ENCODE results near the gene IMMP2L.
"Not testable (repeated sequence)": the region's sequence is repeated elsewhere in the genome, so short reads cannot be mapped to it uniquely, and the experiment has no call there.

The IMMP2L gene

DNA sequence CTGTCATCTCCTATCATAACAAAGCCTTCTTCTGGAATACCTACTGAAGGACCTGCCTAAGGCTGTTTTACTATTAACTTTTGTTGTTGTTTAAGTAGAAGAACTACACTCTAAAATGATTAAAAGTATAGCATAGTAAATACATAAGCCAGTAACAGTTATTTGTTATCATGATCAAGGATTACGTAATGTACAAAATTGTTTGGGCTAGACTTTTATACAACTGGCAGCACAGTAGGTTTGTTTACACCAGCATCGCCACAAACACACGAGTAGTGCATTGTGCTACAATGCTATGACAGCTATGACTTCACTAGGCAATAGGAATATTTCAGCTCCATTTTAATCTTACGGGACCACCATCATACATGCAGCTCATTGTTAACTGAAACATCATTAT lies 302.3 kb downstream of the IMMP2L start:
- no peak for DNase-seq

DNA sequence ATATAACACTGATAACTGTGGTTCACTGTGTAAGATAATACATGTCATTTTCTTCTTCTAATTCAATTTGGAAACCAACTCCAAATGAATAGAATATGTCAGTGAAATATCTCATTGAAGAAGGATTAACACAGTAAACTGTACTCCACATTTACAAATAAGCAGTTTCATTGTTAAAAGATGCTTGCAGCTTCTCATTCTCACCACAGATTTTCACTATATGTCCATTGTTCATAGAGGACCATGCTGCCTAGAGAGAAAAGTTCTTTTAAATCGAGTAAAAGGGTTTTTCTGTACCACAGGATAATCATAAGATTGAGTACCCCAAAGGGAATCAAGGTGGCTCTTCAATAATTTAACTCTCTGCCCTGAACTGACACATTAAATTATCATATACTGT lies 305.9 kb downstream of the IMMP2L start:
- no peak for DNase-seq

DNA sequence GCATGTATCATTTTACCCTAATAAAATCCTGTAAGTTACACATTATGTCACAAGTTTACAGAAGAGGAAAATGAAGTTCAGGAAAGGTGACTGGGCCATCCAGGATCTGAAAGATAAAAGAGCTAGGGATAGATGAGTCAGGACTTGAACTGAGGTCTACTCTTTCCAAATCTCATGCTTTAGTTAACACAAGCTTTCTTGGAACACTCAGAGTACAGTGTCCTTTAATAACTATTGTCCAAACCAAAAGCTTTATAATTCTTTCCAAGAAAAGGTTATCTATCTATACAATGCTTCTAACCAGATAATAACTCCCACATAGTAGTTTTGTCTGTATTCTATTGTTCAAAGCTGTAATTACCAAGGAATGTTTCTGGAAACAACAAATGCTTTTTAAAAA lies 306.7 kb downstream of the IMMP2L start:
- no peak for DNase-seq

DNA sequence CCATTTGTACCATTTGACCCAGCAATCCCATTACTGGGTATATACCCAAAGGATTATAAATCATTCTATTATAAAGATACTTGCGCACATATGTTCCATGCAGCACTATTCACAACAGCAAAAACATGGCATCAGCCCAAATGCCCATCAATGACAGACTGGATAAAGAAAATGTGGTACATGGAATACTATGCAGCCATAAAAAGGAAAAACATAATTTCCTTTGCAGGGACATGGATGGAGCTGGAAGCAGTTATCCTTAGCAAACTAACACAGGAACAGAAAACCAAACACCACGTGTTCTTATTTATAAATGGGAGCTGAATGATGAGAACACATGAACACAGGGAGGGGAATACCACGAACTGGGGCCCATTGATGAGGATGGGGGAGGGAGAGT lies 310.9 kb downstream of the IMMP2L start:
- not testable (repeated sequence) for DNase-seq

DNA sequence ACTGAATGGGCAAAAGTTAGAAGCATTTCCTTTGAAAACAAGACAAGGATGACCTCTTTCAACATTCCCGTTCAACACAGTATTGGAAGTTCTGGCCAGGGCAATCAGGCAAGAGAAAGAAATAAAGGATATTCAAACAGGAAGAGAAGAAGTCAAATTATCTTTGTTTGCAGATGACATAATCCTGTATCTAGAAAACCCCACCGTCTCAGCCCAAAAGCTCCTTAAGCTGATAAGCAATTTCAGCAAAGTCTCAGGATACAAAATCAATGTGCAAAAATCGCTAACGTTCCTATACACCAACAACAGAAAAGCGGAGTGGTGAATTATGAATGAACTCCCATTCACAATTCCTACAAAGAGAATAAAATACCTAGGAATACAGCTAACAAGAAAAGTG lies 312.5 kb downstream of the IMMP2L start:
- not testable (repeated sequence) for DNase-seq

DNA sequence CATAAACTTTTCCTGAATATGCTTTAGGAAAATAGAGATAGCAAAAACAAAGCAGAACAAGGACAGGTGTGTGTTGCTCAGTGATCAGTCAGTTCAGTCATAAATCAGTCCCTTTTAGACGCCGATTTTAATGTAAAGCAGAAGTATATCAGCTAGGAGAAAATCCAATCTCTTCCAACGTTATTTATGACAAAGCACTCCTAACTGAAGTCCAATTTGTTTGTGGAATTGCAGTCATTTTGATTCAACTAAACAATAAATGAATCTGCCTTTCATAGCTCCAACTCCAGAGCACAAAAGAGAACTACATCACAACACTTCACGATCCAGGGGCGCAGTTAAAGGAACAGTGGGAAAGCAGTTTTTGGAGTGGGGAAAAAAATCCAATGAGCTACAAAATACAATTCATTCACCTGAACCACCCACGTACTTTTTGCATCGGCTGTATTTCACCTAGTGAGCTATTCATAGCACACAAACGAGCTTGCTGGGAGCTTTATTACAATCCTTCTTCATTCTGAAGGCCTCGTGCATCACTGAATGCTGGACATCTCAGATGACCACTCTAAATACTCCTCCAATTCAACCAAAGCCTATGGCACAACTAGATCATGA lies 320.0 kb downstream of the IMMP2L start:
- no peak for DNase-seq

DNA sequence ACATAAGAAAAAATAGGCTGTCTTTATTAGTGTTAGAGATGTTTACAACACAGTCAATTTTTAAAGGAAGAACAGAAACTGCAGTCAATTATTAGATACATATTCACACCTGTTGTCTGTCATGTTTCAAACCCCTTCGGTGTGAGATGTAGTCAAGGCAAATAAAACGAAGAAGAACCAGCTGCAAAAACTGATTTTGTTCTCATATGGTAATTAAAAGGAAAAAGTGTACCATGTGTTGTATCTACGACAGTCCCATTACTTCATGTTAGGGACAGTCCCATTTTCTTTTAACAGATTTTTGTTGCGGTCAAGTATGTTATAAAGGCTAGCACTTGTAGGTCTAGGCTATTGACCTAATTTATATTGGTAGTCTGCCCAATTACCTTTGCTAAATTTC lies 321.9 kb downstream of the IMMP2L start:
- no peak for DNase-seq

DNA sequence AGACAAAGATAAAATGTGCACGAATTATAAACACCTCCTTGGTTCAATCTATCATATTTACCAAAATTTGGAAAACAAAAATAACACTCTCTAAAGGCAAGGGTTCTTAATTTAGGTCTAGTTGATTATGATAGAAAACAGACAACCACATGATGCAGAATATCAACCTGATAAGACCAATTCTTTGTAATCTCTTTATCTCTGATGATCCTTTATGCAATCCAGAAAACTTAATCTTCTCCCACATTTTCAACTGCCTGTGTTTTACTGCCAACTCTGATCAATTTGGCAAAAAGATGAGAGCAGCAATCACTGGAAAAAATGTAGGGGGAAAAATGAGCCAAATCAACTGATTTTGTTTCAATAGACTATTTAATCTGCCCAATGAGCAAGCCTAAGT lies 322.9 kb downstream of the IMMP2L start:
- no peak for DNase-seq

DNA sequence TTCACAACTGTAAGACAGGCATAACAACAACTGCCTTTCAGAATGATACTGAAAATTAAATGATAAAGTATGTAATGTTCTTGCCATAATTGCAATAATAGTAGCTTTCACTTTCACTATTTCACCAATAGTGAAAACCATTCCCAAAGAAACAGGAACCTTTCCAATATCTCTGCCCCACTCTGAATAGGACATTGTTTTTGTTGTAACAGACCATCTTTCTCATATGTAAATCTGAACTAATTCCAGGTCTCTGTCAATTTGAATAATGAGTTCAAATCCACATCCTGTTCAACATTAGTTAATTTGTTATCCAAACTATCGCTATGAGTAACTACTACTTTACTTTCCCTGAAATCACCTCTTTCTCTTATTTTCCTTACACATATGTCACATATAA lies 323.4 kb downstream of the IMMP2L start:
- DNase-seq: no peak

DNA sequence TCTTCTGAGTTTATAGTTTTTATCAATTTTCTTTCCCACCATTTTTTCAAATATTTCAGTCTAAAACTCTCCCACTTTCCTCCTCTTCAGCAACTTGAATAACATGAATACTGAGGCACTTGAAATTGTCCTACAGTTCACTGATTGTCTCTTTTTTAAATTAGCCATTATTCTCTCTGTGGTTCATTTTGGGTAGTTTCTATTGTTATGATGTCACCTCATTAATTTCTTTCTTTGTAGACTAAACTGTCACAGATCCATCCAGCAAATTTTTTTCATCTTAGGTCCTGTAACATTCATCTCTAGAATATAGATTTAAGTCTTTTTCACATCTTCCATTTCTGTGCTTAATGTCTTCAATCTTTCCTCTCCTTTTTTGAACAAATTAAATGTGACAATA lies 326.6 kb downstream of the IMMP2L start:
- no peak for DNase-seq

DNA sequence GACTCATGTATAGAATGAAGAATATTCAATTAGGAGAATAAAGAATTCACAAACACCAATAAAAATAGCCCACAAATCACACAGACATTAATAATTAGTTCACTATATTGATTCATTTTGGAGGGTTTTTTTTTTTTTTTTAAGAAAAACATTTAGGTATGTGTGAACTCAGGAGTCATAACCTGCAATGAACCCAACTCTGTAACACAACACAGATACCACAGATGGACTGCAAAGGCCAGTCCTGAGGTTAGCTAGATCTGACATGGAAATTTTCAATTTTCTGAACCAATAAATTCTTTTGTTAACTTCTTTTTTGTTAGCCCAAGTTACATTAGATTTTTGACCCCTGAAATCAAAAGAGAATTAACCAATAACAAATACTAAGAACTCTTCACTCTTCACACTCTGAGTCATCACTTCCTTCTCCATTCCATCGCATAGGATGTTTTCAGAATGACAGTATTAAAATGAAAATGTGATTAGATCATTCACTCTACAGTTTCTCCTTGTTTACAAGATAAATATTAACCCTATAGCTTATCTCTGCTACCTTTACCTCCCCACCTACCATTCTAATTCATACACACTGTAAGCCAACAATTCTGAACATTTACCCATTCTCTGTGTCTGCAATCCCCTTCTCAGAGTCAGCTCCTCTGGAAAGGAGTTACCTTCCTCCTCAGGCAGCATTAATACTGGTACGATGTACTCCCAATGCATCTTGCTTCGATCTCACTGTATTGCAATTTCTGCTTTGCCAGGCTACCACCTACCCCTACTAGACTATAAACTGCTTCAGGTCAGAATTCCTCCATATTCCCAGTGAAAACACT lies 329.8 kb downstream of the IMMP2L start:
- DNase-seq: no peak

DNA sequence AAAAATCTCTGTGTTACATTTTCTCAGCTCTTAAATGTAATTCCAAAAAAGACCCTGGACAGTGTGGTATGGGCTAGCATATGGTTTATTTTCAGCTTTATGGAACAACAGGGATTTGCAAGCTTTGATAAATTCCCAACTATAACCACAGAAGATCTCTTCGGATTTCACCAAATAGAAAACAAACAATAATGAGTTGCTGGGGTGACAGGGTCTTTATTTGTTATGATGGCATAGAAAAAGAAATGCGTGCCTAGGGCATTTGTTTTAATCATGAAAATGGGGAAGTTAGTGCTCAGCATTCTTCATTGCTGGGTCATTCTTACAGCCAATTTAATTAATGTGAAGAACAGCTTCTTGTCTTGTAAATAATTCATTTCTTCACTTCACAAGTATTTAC lies 332.4 kb downstream of the IMMP2L start:
- no peak for DNase-seq

DNA sequence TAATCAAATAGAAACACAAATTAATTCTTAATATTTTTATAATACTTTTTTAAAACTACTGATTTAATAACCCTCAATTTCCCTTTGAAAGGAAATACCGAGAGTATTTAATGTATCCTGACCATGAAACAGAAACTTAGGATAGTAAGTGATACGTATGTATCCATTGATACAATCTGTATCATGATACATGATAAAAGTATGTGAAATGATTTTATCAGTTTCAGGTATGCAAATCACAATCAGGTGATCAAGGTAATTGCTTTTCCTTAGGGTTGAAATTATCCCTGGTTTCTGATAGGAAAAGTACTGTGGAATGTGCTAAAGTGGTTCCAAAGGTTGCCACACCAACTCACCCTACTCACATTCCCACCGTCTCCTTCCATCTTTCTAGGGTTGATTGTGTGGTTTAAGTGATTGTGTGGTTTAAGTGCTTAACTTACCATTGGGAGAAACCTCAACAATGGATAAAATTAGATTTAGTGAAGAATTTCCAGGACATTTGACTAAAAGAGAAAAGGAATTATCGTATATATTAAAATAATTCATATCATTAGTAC lies 333.0 kb downstream of the IMMP2L start:
- no peak for DNase-seq

DNA sequence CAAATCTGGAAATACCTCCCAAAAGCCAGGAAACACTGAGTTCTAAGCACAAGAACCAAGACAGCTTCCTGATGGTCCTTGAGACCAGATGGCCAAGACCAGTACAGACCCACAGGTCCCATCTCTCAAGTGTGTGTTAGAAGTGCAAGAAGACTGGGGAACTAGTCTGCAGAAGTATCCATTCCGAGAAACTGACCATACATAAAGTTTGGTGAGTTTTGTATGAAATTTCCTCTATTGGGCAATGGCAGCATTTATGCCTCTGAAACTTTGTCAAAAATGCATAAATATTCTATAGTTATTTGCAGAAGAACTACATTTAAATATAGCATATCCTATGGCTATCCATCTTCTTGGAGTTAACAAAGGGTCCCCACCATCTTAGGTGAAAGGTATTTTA lies 333.9 kb downstream of the IMMP2L start:
- no peak for DNase-seq

DNA sequence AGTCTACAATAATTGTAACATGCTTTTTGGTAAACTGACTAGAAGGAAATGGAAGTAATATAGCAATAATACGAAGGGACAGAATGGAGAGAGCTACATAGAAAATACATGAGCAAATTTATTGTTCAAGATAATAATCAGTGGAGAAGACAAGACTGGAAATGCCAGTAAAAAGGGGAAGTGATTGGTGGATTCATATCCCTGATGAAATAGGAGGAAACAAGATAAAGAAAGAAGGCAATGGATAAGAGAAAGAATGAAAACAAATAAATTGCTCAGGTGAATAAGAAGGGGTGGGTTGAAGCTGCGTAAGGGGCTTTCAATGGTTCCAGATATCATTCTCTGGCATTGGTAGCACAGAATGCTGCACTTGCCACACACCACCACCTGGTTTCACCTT lies 335.5 kb downstream of the IMMP2L start:
- DNase-seq: no peak

DNA sequence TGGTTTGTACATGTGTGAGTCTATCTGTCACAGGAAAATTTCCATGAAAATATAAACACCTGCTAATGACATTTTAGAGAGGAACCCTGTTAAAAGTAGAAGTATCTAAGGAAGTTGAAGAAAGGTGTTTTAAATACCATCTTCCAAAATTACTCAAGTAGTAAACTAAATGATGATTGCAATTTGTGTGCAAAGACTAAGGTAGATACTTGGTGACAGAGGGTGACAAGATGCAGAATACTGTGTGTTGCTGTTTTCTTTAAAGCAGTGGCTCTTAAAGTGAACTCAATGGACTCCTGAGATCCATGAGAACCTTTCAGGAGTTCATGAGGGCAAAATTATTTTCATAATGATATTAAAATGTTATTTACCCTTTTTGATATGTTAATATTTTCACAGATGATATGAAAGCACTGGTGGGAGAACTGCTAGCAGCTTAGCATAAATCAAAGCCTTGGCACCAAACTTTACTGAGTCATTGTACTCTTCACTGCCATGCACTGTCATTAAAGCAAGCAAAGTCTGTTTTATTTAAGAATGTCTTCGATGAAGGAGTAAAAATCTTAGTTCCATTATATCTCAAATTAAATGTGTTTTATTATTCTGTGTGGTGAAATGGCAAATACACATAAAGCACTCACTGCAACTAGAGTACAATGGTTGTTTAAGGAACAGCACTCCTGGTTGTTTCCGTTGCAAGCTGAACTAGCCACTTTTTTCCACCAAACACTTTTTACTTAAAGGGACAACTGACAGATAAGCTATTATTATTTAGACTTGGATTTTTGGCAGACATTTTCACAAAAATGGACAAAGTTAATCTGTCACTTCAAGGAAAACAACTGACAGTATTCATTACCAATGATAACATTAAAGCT lies 337.7 kb downstream of the IMMP2L start:
- DNase-seq: no peak

DNA sequence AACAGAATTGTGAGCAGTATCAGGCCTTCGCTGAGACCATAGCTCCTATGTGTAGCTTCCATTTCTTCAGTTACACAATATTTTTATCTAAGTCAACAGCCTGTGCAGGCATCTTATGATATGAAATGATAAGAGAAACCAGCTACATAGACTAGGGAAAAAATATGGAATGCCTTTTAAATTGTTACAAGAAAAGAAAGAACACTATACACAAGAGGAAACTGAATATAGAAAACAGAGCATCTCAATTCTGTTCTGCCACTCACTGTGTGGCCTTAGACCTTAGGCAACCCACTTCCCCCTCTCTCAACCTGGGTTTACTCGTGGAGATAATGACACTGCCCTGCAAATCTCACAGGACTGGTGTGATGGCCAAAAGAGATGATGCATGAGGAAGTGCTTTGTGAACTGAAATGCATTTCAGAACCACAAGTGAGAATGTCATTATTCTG lies 338.5 kb downstream of the IMMP2L start:
- DNase-seq: no peak

DNA sequence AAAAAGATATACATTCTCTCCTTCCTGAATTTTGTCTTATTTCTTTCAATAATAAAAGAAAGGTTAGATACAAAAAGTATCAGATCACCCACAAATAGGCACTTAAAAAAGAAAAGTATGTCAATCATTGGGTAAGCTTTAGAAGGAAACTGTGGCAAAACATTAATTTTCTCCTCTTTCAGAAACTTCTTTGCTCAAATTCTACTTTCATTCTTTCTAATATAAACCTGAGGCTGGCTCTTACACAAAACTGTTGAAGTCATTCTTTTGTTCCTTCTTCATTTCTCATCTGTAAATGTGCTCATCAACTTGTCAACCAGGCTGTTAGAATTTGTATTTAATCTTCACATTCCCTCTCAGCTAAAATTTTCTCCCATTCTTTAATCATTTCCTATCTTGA lies 346.7 kb downstream of the IMMP2L start:
- DNase-seq: no peak

DNA sequence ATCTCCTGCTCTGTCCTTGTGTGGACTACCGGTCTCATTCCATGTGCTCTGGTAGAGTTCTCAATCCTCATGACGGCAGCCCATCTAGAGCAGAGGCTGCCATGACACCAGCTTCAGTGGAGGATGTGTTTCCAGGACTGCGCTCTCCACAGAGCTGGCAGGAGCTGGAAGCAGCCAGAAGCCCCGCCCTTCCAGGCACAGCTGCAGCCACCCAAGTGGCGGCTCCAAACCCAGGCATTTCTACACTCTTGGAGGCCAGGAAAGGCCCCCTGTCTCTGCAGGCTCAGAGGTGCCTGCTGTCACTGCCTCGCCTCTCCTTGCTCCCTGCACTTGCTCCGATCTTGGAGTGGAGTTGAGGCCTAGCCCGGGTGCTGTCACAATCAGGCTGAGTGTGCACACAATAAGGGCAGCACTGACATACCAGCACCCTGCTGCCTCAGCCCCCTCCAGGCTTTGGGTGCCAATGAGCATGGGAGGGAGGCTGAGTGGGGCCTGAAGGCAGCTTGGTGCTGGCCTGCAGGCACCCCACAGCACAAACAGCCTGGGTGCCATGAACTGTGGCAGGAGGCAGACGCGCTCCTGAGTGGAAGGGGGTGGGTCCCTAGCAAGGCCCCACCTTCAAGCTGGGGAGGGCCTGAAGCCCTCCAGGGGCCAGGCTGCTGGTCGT lies 349.3 kb downstream of the IMMP2L start:
- DNase-seq: no peak

DNA sequence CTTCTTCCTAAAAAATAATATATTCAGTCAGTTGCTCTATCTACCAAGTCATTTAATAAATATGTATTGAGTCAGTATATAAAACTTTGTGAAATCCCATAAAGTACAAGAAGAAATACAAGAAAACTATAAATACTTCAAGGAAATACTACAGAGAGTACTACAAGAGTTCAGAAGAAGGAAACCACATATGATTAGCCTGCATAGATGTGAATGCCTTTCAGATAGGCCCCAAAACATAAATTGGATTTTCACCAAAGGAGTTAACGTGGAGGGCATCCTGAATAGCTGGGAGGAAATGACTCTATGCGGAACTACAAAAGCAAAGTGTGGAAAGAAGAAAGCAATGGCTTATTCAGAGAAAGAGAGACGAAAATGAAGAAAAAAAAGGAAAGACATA lies 351.3 kb downstream of the IMMP2L start:
- DNase-seq: no peak

DNA sequence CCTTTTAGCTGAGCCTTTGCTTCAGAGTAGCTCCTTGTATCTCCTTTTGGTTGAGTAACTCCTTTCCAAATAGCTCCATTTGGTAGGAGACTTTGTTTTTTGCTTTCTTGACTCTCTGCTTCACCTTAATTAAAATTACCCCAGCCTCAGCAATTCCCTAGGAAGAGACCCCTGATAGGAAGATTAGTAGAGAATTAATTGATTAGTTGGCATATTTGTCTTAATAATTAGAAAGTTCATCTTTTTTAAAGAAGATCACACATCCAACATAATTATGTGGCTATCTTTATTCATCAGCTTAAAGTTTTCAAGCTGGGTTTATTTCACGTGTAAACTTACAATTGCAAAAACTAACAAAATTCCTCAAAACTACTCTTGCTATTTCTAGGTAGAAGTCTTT lies 352.2 kb downstream of the IMMP2L start:
- DNase-seq: no peak

DNA sequence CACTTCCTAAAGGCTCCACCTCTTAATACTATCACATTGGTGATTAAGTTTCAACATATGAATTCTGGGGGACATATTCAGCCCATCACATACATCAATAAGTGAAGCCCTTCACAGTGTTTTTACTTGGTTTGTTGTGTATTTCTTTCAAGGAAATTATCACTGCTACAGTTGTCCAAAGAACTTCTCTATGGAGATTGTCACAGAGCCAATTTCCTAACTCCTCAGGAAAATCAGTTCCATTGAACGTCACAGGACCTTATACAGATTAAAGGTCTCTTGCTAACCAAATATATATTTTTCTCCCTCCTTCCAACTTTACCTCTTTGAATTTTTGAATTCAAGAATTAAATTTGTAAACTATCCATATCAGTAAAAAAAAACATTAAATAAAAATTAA lies 357.0 kb downstream of the IMMP2L start:
- DNase-seq: no peak

DNA sequence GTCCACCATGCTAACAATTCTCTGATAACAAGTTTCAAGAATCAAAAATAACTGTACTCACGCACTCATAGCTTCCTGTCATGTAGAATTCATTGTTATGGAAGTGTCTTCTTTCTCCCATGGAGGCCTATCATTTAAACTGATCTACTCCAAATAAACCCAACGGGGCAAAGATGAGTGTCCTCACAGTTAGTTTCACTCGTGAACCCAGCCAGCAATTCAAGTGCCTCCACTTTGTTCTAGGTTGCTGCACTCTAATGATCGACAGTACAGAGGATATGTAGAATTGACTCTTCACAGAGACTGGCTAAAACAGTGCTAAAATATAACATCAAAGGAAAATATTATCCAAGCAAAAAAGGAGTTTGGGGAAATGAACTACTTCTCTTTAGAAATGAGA lies 360.0 kb downstream of the IMMP2L start:
- no peak for DNase-seq

Data from DMS 273 treated with DMSO at 0.1 percent for 48 hours (cell line).